ENCODE measurements around the gene MROH8.
"Not testable (repeated sequence)": the region's sequence is repeated elsewhere in the genome, so short reads cannot be mapped to it uniquely, and the experiment has no call there.

The MROH8 gene

GRCh38 chr20:37131486-37131885 is 47.9 kb downstream of the MROH8 start:
- DNase-seq (ENCODE audit: low spot score): no peak
- in situ Hi-C loops (cut with MboI; ENCODE audit: low pct_unique_long_range_greater_than_20kb, low sequenced_read_pairs, unreplicated experiment): no loop called here
- TF ChIP-seq CTCF (IDR thresholded peaks at IDR 0.05; ENCODE audit: extremely low read depth, insufficient read depth, missing control alignments): no peak

GRCh38 chr20:37128803-37129202 is 50.5 kb downstream of the MROH8 start:
- no peak for DNase-seq (ENCODE audit: low spot score)
- in situ Hi-C loops (cut with MboI; ENCODE audit: low pct_unique_long_range_greater_than_20kb, low sequenced_read_pairs, unreplicated experiment): no loop called here
- TF ChIP-seq CTCF (IDR thresholded peaks at IDR 0.05; ENCODE audit: extremely low read depth, insufficient read depth, missing control alignments): no peak

- DNase-seq (ENCODE audit: low spot score); in situ Hi-C loops (cut with MboI; ENCODE audit: low pct_unique_long_range_greater_than_20kb, low sequenced_read_pairs, unreplicated experiment): not testable (repeated sequence)
Measured at GRCh38 chr20:37126290-37126689, 53.1 kb downstream of the MROH8 start.

GRCh38 chr20:37123441-37123840 is 55.9 kb downstream of the MROH8 start:
- no peak for TF ChIP-seq CTCF (IDR thresholded peaks at IDR 0.05; ENCODE audit: extremely low read depth, insufficient read depth, missing control alignments)
- in situ Hi-C loops (cut with MboI; ENCODE audit: low pct_unique_long_range_greater_than_20kb, low sequenced_read_pairs, unreplicated experiment): no loop called here
- DNase-seq (ENCODE audit: low spot score): no peak

- DNase-seq (ENCODE audit: low spot score): no peak
- TF ChIP-seq CTCF (IDR thresholded peaks at IDR 0.05; ENCODE audit: extremely low read depth, insufficient read depth, missing control alignments): no peak
- in situ Hi-C loops (cut with MboI; ENCODE audit: low pct_unique_long_range_greater_than_20kb, low sequenced_read_pairs, unreplicated experiment): no loop called here
Measured at GRCh38 chr20:37120497-37120896, 58.9 kb downstream of the MROH8 start.

- TF ChIP-seq CTCF (IDR thresholded peaks at IDR 0.05; ENCODE audit: extremely low read depth, insufficient read depth, missing control alignments): no peak
- in situ Hi-C loops (cut with MboI; ENCODE audit: low pct_unique_long_range_greater_than_20kb, low sequenced_read_pairs, unreplicated experiment): no loop called here
Measured at GRCh38 chr20:37119356-37120036, 59.9 kb downstream of the MROH8 start.

GRCh38 chr20:37114012-37114411 is 65.3 kb downstream of the MROH8 start:
- in situ Hi-C loops (cut with MboI; ENCODE audit: low pct_unique_long_range_greater_than_20kb, low sequenced_read_pairs, unreplicated experiment): no loop called here
- no peak for TF ChIP-seq CTCF (IDR thresholded peaks at IDR 0.05; ENCODE audit: extremely low read depth, insufficient read depth, missing control alignments)
- no peak for DNase-seq (ENCODE audit: low spot score)

More at GRCh38 chr20:37119356-37120036, 59.9 kb downstream of the MROH8 start:
- DNase-seq (ENCODE audit: low spot score): no peak
